Neural cell (in vitro differentiated cells): ENCODE data around the gene ENGASE. TPM values are rescaled to one million over a fixed set of nuclear protein-coding genes. Genes with fewer than 3 reads are reported as not detected.

ENCODE experiments used
- H2AFZ ChIP-seq: fragments of 200-600, 300-800 bp; sonication (generic), shearing (Covaris generic); 2 replicates; pipeline ENCODE4 v1.6.0; 2014; ENCODE audit warnings: low read depth, mild to moderate bottlenecking, antibody characterized with exemption, low read length, moderate library complexity
- H3F3A ChIP-seq: fragments of 200-600 bp; shearing (Covaris generic); 2 replicates; pipeline ENCODE4 v1.6.1; 2016; ENCODE audit warnings: mild to moderate bottlenecking, moderate library complexity, mixed read lengths, antibody characterized with exemption, low read length; ENCODE audit not compliant: insufficient read depth, poor library complexity, severe bottlenecking
- H3K27ac ChIP-seq: fragments of 200-600, 300-800 bp; sonication (generic), shearing (Covaris generic); 2 replicates; pipeline ENCODE4 v1.5.1; 2014; ENCODE audit warnings: mild to moderate bottlenecking, low read length, moderate library complexity
- H3K27me3 ChIP-seq: fragments of 300-800, 200-600 bp; sonication (generic), shearing (Covaris generic); 2 replicates; pipeline ENCODE4 v1.6.0; 2014; ENCODE audit warnings: mild to moderate bottlenecking, low read depth, low read length, moderate library complexity; ENCODE audit not compliant: insufficient read depth
- H3K36me3 ChIP-seq: fragments of 300-800, 200-600 bp; sonication (generic), shearing (Covaris generic); 2 replicates; pipeline ENCODE4 v1.5.1; 2014; ENCODE audit warnings: mild to moderate bottlenecking, antibody characterized with exemption, low read length, moderate library complexity; ENCODE audit not compliant: insufficient read depth
- H3K4me2 ChIP-seq: fragments of 300-800, 200-600 bp; sonication (generic), shearing (Covaris generic); 2 replicates; pipeline ENCODE4 v1.6.0; 2014; ENCODE audit warnings: mild to moderate bottlenecking, low read length
- H3K4me3 ChIP-seq: fragments of 300-800, 200-600 bp; sonication (generic), shearing (Covaris generic); 2 replicates; pipeline ENCODE4 v1.5.1; 2014; ENCODE audit warnings: mild to moderate bottlenecking, low read length, moderate library complexity
- H3K79me2 ChIP-seq: fragments of 200-600 bp; shearing (Covaris generic); replicated peaks from 2 replicates; pipeline ENCODE4 v1.6.0; 2014; ENCODE audit warnings: mild to moderate bottlenecking, low read length, moderate library complexity; ENCODE audit not compliant: insufficient read depth
- H3K9ac ChIP-seq: fragments of 300-800, 200-600 bp; sonication (generic), shearing (Covaris generic); 2 replicates; pipeline ENCODE4 v1.6.1; 2016; ENCODE audit warnings: mild to moderate bottlenecking, low read length, mixed read lengths
- H3K9me2 ChIP-seq: fragments of 200-600 bp; shearing (Covaris generic); 2 replicates; pipeline ENCODE4 v1.6.1; 2016; ENCODE audit warnings: mild to moderate bottlenecking, low read length, mixed read lengths; ENCODE audit not compliant: insufficient read depth
- H3K9me3 ChIP-seq: fragments of 200-600, 300-800 bp; sonication (generic), shearing (Covaris generic); 2 replicates; pipeline ENCODE4 v1.6.1; 2016; ENCODE audit warnings: mild to moderate bottlenecking, mixed run types, low read length, moderate library complexity, mixed read lengths
- H4K20me1 ChIP-seq: fragments of 200-600 bp; shearing (Covaris generic); 2 replicates; pipeline ENCODE4 v1.6.1; 2016; ENCODE audit warnings: mild to moderate bottlenecking, mixed run types; ENCODE audit not compliant: insufficient read depth
- EP300 ChIP-seq: fragments of 450-650 bp; conservative IDR thresholded peaks from 2 replicates; pipeline ENCODE4 v1.6.1; 2014; ENCODE audit warnings: antibody characterized with exemption, mild to moderate bottlenecking, moderate library complexity; ENCODE audit not compliant: poor library complexity, severe bottlenecking
- EZH2 ChIP-seq: fragments of 200-600, 300-800 bp; shearing (Covaris generic), sonication (generic); IDR thresholded peaks from 2 replicates; pipeline ENCODE4 v1.6.1; 2014; ENCODE audit warnings: antibody characterized with exemption, low read length, borderline replicate concordance, mild to moderate bottlenecking; ENCODE audit not compliant: insufficient read depth, poor library complexity, severe bottlenecking
- MXI1 ChIP-seq: fragments of 450-650 bp; conservative IDR thresholded peaks from 2 replicates; pipeline ENCODE4 v1.6.1; 2014; ENCODE audit warnings: antibody characterized with exemption, mild to moderate bottlenecking; ENCODE audit not compliant: poor library complexity, severe bottlenecking
- POLR2AphosphoS5 ChIP-seq: IDR thresholded peaks from 2 replicates; pipeline ENCODE4 v1.6.1; 2012
- RAD21 ChIP-seq: fragments of 450-650 bp; conservative IDR thresholded peaks from 2 replicates; pipeline ENCODE4 v1.6.1; 2014; ENCODE audit warnings: antibody characterized with exemption, mild to moderate bottlenecking, moderate library complexity
- SMC3 ChIP-seq: fragments of 450-650 bp; conservative IDR thresholded peaks from 2 replicates; pipeline ENCODE4 v1.6.1; 2014; ENCODE audit warnings: antibody characterized with exemption, mild to moderate bottlenecking, moderate library complexity; ENCODE audit not compliant: poor library complexity
- TAF1 ChIP-seq: IDR thresholded peaks from 2 replicates; pipeline ENCODE4 v1.6.1; 2012; ENCODE audit warnings: low read depth
- polyA plus RNA-seq: library from polyadenylated mRNA; depleted of rRNA; stranded (reverse); fragments of >200 nt; gene quantifications from 2 replicates; pipeline ENCODE4 v1.2.3, GENCODE V29; 2014
- TF ChIP-seq, protein P1 (sequence below): IDR thresholded peaks from 2 replicates; pipeline ENCODE4 v1.6.1; 2012; ENCODE audit warnings: borderline replicate concordance
- TF ChIP-seq, protein P2 (sequence below): fragments of 450-650 bp; IDR thresholded peaks from 2 replicates; pipeline ENCODE4 v1.5.1; 2014; ENCODE audit warnings: antibody characterized with exemption, mild to moderate bottlenecking, moderate library complexity; ENCODE audit not compliant: poor library complexity, severe bottlenecking

The ENGASE gene
- polyA plus RNA-seq, 1 donor from 2014 or later: 13.0 TPM

GRCh38 chr17:79093270-79093669, 18.6 kb downstream of the ENGASE start:
- H3K27me3 ChIP-seq: no peaks in the 10 kb centered on the region
- no peak overlapping the region for H2AFZ ChIP-seq
- no peaks in the 10 kb centered on the region for H3K9me2 ChIP-seq
- H3K4me2 ChIP-seq: no peak overlapping the region
- H3K27ac ChIP-seq: no peak overlapping the region
- H3K79me2 ChIP-seq: no peaks in the 10 kb centered on the region
- no peaks in the 10 kb centered on the region for H3F3A ChIP-seq
- H3K9ac ChIP-seq: no peak overlapping the region
- H4K20me1 ChIP-seq: no peaks in the 10 kb centered on the region
- no peak for TF ChIP-seq SMC3
- TF ChIP-seq, protein P1, sequence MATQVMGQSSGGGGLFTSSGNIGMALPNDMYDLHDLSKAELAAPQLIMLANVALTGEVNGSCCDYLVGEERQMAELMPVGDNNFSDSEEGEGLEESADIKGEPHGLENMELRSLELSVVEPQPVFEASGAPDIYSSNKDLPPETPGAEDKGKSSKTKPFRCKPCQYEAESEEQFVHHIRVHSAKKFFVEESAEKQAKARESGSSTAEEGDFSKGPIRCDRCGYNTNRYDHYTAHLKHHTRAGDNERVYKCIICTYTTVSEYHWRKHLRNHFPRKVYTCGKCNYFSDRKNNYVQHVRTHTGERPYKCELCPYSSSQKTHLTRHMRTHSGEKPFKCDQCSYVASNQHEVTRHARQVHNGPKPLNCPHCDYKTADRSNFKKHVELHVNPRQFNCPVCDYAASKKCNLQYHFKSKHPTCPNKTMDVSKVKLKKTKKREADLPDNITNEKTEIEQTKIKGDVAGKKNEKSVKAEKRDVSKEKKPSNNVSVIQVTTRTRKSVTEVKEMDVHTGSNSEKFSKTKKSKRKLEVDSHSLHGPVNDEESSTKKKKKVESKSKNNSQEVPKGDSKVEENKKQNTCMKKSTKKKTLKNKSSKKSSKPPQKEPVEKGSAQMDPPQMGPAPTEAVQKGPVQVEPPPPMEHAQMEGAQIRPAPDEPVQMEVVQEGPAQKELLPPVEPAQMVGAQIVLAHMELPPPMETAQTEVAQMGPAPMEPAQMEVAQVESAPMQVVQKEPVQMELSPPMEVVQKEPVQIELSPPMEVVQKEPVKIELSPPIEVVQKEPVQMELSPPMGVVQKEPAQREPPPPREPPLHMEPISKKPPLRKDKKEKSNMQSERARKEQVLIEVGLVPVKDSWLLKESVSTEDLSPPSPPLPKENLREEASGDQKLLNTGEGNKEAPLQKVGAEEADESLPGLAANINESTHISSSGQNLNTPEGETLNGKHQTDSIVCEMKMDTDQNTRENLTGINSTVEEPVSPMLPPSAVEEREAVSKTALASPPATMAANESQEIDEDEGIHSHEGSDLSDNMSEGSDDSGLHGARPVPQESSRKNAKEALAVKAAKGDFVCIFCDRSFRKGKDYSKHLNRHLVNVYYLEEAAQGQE: no peak
- TF ChIP-seq MXI1: no peak
- TF ChIP-seq POLR2AphosphoS5: no peak
- no peak for TF ChIP-seq EZH2
- no peak for TF ChIP-seq EP300
- no peak for TF ChIP-seq RAD21
- TF ChIP-seq TAF1: no peak
- TF ChIP-seq, protein P2, sequence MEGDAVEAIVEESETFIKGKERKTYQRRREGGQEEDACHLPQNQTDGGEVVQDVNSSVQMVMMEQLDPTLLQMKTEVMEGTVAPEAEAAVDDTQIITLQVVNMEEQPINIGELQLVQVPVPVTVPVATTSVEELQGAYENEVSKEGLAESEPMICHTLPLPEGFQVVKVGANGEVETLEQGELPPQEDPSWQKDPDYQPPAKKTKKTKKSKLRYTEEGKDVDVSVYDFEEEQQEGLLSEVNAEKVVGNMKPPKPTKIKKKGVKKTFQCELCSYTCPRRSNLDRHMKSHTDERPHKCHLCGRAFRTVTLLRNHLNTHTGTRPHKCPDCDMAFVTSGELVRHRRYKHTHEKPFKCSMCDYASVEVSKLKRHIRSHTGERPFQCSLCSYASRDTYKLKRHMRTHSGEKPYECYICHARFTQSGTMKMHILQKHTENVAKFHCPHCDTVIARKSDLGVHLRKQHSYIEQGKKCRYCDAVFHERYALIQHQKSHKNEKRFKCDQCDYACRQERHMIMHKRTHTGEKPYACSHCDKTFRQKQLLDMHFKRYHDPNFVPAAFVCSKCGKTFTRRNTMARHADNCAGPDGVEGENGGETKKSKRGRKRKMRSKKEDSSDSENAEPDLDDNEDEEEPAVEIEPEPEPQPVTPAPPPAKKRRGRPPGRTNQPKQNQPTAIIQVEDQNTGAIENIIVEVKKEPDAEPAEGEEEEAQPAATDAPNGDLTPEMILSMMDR: no peak
- no peak overlapping the region for H3K4me3 ChIP-seq
- H3K9me3 ChIP-seq: no peaks in the 10 kb centered on the region
- no peaks in the 10 kb centered on the region for H3K36me3 ChIP-seq

DNA sequence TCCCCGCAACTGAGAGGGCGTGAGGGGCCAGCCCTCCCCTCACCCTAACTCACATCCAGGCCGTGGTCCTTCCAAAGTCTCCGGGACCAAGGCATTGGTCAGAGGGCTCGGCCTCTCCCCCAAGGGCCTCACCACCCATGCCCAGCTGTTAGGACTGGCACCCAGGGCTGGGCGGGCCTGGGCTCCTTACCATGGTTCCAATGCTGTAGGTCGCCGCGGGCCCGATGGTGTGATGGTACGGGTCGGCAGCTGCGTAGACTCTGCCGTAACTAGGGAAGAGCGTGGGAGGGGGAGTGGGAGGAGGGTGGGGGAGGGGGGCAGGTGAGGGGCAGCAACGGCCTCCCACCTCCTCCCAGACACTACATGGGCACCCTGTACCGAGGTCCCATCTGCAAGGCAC, 19.6 kb downstream of the ENGASE start:
- no peaks in the 10 kb centered on the region for H3K27me3 ChIP-seq
- H3K9me3 ChIP-seq: no peaks in the 10 kb centered on the region
- no peak overlapping the region for H3K27ac ChIP-seq

More for the DNA sequence above, 19.6 kb downstream of the ENGASE start:
- Histone ChIP-seq H3K9ac (no peak overlapping the region), H4K20me1 (no peaks in the 10 kb centered on the region), H3K79me2 (no peaks in the 10 kb centered on the region), H3K4me2 (no peak overlapping the region), H3K9me2 (no peaks in the 10 kb centered on the region), H2AFZ (no peak overlapping the region), H3F3A (no peaks in the 10 kb centered on the region), H3K4me3 (no peak overlapping the region), H3K36me3 (no peaks in the 10 kb centered on the region)
- no peak for TF ChIP-seq MXI1
- no peak for TF ChIP-seq POLR2AphosphoS5
- no peak for TF ChIP-seq EP300
- no peak for TF ChIP-seq RAD21
- TF ChIP-seq TAF1: no peak
